ENCODE data around the gene GPAM.

GPAM gene

DNA sequence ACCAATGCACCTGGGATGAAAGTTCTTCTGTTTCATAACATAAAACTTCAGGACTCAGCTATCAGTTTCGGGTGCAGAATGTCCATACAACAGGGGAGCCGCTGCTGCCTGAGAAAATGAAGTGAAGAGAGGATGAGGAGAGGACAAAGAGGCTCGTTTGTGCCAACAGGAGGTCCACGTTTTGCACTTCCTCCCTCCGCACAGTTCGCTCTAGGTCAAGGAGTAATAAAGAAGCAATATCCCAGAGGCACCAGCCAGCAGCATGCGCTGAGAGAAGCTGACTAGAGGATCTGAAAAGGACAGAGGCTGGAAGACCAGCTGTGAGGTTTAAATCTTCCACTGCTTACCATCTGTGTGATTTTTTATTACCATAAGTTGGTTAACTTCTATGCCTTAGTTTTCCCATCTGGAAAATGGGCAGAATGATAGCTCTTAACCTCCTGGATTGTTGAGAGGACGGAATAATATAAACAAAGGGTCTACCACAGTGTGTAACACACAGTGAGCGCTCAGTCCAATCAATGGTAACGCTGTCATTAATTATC is 709 bp downstream of the GPAM start:
- no peak for DNase-seq (ENCODE audit: low spot score)

DNA sequence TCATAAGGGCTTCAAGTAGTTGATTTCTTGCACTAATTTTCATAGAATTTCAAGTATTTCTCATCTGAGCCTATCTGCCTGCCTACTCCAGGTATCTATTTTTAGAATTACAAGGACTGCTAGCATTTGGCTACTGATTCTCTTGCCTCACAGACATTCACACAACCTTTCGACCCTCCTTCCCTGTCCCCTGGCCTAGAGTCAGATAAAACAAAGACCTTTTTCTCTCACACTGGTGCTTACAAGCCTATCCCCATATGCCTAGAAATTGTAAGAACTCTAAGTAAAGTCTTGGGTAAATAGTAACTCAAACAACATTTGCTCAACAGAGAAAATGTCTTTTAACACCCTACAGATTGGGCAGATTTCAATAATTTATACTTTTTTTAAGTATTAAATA is 6.3 kb downstream of the GPAM start:
- no peak for DNase-seq (ENCODE audit: low spot score)

DNA sequence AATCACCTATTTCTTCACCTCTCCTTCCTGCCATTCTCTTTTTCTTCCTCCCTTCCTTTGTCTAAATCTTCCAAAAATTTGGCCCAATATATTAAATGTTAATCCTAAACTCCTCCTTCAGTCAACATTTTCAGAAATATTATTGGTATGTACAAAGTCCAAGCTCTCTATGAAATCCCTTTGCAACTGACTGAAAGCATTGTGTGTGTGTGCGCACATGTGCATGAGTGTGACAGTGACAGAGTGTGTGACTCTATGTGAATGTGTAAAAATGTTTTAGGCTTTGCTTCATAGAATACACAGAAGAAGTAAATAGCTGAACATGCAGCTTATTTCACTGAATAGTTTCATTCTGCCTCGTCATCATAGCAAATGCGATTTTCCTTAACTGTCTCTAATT is 7.0 kb downstream of the GPAM start:
- no peak for DNase-seq (ENCODE audit: low spot score)

DNA sequence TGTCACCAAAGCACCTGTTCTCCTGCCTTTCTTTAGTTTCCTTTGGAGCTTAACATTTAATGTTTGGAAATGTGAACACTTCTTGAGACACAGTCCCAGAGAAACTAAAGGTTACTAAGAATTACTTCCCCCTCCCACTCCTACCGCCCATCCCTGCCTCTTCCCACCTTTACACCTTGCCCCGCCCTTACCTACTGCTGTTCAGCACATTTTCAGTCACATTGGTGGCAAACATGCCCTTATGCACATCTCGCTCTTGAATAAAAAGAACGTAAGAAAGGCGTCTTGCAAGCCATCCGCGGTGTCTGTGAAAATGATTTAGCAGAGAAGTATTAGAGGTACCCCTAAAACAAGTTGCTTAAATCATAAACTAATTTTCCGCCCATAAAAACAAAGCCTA is 8.2 kb downstream of the GPAM start:
- DNase-seq (ENCODE audit: low spot score), result no peak

DNA sequence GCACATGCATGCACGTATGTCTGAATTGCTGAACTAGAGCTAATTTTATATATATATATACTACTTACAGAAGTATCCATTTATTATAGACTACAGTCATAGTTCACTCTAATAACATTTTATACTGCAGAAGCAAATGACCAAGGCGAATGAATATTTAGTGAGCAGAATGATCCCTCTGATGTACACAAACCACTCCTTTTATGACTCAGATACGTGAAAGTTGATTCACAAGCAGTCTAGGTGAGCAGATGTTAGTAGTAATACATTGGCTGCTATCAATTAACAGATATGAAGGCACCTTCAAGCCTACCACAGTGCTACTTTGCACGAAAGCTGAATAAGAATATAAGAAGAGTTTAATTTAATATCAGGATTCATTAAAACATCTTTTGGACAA is 10.4 kb downstream of the GPAM start:
- no peak for DNase-seq (ENCODE audit: low spot score)

DNA sequence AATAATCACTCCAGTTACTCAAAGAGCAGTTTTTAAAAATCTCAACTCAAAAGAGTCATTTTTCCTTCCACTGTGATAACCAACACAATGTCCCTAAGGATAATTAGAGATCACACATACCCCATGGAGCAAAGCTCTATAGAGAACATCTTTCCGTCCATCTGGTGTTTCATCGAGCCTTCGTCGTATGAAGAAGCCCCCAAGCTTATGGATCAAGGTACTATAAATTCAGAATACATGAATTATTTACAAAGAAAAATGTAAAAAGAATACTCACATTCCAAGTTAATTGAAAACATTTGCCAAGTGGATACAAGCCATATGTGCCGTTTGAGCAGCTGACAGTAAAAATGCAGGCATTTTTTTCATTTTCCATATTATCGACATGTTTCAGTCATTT is 14.8 kb downstream of the GPAM start:
- no peak for DNase-seq (ENCODE audit: low spot score)

DNA sequence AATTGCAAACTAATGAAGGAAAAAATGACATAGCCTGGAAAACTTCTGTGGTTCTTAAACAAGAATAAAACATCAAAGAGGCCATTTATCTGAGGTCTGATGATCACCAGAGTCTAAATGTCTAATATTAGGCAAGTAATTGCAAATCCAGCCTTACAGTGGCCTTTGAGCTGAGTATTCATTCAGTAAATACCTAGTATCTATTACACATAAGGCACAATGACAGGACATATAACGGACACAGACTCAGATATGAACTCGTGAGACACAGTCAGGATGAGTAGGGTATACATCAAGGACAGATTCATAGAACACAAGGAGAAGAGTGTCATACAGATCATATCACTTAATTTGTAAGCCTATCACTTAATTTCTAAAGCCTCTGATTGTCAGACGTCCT is 16.8 kb downstream of the GPAM start:
- DNase-seq (ENCODE audit: low spot score), result no peak

DNA sequence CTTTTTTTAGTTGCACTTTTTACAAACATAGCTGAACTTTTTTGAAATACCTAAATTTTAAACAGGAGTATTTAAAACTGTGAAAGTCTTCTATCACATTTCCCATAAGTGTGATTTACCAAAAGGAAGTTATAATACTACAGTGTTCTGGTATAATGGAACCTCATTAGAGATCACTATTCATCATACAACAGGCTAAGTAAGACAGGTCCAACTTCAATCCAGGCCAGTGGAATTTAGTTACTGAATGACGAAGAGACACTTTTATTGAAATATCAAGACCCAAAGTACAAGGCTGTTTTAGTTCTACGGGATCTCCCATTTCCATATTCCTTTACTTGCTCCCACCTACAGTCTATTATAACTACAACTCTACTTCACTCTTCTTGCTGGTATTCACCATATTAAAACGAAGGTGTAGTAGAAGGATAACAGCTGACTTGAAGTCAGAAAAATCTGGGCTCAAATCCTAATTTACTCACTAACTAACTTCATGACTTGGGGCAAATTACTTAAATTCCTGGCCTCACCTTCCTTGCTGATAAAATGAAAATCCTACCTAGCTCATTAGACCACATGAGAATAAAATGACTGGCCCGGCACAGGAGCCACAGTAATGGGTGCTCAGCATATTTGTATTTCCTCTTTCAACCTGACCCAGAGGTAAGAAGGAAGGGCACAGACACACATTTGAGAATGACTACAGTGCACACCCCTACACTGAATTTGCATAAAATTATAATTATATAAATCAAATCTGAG is 21.6 kb downstream of the GPAM start:
- DNase-seq (ENCODE audit: low spot score), result no peak

DNA sequence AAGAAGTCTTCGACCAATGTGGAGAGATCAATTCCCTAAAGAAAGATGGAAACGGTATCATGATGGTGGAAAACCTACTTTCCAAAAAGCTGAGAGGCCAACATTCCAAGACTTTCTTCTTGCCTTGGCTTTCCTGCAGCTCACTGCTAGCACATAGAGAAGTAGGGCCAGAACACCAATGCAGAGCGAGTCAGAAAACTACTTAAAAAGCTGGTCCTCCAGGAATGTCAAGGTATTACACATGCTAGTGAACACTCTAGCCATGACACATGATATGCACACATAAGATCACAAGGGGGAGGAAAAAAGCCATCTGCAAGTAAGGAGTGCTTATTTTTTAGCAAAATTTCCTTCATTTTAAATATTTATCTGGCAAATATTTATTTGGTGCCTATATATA is 22.7 kb downstream of the GPAM start:
- no peak for DNase-seq (ENCODE audit: low spot score)

DNA sequence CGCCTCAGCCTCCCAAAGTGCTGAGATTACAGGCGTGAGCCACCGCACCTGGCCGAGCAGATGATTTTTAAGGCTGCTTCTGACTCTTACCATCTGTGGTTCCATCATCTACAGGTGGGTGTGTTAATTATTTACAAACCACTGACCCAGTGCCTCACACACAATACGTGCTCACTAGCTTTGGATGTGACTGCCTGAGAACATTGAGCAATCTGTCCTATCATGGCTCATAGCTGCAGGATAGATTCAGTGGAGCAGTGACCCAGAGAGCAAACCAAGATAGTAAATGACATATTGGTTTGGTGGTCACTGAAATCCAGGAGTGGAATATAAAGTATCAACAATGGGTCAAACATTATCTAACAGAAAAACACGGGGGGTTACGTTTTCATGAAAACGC is 24.1 kb downstream of the GPAM start:
- DNase-seq (ENCODE audit: low spot score), result no peak

DNA sequence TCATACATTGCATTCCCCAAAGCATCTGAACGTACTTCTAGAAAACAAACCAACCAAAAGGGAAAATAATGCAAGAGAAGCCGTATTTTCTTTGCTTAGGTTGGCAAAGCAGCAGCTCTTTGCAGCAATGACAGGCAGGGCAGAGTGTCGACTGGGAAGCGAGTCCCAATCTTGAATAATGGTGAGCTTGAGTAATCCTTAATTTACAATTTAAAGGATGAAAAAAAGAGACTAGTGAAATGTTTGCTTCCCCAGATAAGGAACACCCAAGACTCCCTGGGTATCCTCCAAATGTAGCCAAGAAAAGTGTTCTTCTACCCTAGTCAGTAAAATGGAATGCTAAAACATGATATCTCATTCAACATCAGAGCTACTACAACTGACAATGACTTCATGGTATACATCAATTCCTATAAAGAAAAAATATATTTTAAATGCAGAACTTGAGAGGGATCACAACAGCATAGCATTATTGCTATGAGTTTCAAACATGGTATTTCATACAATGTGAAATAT is 32.0 kb downstream of the GPAM start:
- DNase-seq (ENCODE audit: low spot score), result no peak

DNA sequence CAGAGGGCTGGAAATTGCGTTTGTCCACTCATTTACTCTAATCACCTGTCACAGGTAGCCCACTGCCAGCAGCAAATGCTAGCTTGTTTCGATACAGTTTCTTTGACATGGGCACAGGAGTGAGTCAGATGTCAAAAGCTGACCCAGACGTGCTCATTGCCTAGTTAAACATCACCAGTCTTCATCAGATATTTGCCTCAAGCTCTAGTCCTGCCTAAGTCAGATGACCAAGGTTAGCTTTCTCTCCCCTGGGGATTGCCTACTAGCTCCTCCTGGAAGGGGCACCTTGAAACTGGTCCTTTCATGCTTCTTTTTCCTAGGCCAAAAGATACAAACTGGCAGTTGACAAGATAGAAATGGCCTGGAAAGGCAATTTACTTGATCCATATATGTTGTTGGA is 35.2 kb downstream of the GPAM start:
- DNase-seq (ENCODE audit: low spot score), result no peak

DNA sequence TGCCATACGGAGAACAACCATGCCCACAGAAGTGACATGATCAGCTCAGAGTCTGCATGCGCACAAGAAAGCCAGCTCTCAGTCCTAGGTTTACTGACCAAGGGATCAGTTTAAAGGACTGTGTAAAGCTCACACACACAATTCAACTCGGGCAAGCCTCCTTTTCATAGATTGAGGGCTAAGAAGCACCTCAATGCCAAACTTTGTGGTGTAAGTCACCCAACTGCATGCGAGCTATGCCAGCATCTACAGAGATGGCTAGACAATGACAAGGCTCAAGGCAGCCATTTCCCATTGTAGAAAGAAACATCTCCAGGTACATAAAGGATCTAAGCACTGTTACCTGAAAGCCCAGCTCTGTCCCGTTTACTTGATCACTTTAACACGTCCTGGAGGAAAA is 36.8 kb downstream of the GPAM start:
- no peak for DNase-seq (ENCODE audit: low spot score)

DNA sequence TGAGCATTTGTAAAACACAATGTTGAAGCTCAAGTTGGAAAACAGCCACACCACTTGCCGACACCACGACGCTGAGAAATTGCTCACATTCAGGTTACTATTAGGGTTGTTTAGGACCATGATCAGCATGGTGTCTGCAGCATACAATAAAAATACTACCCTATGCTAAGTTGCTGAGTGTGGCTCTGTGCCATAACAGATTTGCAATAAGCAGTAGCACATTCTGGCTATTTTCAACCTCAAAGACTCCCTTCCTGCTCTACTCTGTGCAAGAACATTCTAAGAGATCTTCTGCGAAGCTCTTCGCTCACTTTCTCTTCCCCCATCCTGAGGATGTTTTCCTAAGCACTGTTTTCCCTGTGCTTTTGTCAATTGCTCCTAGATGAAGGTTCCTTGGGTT is 38.3 kb downstream of the GPAM start:
- DNase-seq (ENCODE audit: low spot score), result no peak

DNA sequence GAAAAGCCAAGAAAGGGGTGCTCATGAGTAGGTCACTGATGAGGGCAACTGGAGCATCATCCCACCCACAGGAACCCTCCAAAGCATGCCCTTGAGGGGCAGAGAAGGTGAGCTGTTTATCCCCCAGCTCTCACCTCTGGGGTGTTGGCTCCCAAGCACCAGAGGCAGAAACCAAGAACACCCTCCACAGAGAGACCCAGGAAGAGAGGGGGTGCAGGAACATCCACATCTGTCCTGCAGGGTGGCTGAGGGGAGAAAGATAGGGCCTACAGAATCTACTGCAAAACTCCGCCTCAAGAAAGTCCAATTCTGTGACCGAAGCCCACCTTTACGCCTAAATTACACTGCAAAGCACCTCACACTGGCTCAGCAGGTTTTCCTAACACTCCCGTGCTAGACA is 40.1 kb downstream of the GPAM start:
- DNase-seq (ENCODE audit: low spot score), result no peak

DNA sequence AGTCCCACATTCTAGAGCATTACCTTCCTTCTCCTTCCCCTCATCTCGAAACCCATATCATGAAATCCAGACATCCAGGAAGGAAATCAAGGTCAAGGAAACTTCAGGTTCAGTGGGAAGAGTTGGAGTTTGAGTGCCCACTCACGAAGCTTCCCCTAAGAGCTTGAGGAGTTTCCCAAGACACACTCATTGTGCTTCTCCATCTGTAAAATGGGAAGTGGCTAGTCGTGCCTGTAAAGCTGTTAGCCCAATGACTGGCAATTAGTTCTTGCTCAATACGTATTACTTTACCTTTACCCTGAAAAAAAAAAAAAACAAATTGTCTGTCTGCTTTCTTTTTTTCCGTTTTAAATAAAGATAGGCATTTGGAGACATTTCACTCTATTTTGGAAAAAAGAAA is 42.3 kb downstream of the GPAM start:
- DNase-seq (ENCODE audit: low spot score), result no peak

DNA sequence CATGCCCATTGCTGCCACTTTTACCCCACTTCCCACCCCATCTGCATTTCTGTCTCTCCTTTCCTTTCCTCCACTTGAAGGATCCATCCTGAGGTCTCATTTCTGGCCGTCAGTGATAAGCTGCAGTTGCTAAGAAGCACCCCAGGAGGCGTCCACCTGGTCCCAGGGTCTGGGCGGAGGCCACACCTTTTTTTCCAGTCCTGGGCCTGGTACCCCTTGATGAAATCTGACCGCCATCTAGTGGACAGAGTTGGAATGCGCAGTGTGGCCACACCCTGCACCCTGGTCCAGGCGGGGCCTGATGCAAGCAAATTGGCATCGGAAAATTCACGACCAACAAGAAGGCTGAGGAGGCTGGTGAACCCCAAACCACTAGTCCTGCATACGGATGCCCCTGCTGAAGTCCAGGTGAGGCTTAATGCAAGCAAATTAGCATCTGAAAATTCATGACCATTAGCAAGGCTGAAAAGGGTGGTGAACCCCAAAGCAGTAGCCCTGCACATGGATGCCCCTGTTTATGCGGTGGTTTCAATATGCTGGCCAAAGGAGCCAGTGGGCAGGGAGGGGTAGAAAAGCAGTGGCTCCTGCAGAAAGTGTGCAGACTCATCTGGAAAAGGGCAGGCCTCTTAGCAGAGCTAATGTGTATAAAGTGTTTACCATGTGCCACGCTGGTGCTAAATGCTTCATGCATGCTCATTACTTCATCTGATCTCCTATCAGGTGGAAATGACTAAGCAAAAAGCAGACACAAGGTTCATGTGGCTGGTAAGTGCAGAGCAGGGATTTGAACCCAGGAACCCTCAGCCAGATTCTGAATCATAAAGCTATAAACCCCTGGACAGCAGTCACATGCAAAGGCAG is 43.2 kb downstream of the GPAM start:
- DNase-seq (ENCODE audit: low spot score), result peak; percentile 97

DNA sequence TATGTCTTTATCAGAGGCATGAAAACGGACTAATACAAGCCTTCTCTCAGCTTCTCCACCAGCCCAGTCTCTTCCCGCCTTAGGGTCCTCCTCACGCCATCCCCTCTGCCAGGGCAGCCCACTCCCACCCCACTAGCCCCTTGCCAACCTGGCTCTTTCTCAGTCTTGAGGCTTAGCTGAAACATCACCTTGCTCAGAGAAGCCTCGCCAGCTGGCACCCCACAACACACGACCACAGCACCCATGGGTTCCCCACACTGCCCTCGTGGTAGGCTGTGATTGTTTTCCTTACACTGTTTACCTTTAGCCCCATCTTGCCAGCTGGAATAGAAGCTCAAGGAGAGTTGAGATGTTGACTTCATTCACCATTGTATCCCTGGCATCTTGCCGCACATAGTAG is 44.4 kb downstream of the GPAM start:
- DNase-seq (ENCODE audit: low spot score), result no peak

DNA sequence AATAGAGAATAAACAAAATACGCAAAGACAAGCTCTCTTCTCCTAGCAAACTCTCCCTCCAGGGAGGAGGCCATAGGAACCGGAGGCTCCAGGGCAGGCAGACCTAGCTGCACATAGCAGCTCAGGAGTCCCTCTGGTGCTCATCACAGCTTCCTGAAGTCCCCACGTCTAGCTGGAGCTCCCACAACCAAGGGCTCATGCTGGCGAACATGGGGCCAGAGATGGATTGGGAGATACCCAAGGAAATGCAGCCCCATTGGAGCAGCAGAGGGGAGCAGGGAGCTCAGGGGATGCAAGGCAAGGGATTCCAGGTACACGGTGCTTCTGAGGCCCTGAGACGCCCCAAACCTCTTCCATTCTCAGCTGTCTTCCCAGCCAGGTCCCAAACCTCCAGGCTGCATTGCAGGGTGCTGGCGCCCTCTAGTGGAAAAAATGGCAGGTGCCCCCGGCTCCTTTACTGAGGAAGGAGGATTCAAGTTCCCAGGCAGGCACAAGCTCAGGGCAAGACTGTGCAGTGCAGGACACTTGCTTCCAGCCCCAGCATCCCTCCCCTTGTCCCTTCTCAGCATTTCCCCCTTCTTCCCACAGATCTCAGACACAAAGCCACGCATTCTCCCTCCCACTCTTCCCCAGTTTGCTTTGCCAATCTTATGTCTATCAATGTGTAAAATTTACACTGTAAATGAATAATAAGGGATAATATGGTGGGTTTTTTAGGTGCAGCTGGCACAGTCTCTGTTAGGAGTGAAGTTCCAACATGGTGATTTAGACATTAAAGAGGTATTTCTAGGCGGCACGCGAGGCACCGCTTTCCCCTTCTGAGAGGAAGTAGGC is 46.2 kb downstream of the GPAM start:
- peak; percentile 94 for DNase-seq (ENCODE audit: low spot score)

DNA sequence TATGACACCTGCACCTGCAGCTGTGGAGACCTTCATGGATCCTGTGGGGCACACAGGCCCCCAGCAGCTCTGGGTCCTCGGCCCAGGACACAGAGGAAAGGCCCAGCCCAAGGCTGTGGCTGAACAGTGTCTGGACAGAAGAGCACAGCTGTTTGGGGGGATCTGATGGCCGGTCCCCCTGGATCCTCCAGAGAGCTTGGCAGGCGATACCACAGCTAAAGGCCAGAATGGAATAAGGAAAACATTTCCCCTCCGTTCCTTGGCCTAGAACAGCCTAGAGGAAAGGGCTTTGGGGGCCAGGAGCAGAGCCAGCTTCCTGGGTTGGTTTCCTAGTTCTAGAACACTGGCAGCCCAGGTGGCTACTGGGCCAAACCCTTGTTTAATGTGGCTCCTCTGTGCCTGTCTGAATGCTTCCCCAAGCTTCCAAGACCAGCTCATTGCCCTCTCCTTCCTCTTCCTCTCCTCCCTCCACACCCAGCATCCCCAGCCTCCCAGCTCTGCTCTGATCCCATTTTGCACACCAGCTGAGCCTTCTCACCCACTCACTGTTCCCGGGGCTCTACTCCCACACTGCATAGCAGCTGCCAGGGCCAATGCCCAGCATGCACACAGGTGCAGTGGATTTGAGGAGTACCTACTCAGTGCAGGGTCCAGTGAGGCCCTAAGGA is 46.9 kb downstream of the GPAM start:
- DNase-seq (ENCODE audit: low spot score), result no peak

DNA sequence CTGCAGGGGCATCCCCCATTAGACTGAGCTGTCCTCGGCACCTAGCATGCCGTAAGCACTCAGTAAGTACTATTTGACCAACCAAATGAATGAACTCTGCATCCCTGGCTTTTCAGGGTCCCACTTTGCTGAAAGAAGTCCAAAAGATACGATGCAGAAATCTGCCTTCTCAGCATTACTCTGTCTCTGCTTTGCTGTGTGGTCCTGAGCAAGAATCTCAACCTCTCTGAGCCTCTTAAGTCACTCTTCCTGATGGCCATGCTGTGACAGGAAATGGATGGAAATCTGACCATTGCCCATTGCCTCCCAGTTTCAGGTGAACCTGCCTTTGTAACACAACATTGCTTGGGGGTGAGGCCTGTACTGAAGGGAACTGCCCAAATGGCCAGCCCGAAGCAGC is 48.0 kb downstream of the GPAM start:
- no peak for DNase-seq (ENCODE audit: low spot score)

DNA sequence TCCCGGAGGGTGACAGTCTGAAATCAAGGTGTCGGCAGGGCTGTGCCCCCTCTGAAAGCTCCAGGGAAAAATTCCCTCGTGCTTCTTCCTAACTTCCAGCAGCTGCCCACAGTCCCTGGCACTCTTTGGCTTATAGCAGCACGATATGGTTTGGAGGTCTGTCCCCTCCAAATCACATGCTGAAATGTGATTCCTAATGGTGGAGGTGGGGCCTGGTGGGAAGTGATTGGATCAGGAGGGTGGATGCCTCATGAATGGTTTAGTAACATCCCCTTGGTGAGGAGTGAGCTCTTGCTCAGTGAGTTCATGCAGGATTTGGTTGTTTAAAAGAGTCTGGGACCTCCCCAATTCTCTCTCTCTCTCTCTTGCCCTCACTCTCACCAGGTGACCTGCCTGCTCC is 51.1 kb downstream of the GPAM start:
- DNase-seq (ENCODE audit: low spot score), result no peak

All from iPS-NIHi11 (cell line).